NCI-H345 treated with DMSO at 0.1 percent for 48 hours (cell line): ENCODE data around the gene F3.
"Not testable (repeated sequence)": the region's sequence is repeated elsewhere in the genome, so short reads cannot be mapped to it uniquely, and the experiment has no call there.

Source experiments
- DNase-seq: peaks from one replicate; lab custom pipeline; 2025; ENCODE audit not compliant: unreplicated experiment; lab: John Stamatoyannopoulos, UW

The F3 gene

DNA sequence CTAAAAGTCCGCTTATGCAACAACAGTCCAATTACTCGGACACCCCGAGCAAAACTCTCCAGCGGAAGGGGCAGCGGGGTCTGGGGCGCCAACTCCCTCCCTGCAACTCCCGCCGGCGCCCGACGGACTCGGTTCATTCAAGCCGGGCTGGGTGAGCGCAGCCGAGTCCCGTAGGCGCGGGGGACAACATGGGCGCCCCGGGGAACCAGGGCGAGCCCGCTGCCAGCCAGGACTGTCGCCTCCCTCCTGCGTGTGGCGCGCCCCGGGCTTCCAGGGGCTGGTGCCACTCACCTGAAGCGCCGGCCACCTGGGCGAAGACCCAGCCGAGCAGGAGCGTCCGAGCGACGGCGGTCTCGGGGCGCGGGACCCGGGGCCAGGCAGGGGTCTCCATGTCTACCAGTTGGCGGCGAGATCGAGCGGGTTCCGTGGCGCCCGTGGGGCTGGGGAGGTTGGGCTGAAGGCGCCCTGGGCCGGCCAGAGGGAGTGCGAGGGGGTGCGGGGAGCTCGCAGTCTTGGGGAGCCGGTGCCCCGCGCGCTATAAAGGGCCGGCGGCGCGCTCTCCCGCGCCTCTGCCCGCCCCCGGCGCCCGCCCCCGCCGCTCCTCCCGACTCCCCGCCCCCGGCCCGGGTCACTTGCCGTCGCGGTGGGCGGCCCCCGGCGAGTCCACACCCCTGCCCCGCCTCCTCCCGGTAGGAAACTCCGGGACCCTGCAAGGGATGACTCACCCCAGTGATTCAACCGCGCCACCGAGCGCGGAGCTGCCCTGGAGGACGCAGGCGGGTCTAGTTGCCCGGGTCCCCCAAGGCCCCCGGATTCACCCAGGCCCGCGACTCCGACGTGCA, at the start of gene F3:
Gene F3, minus strand, starts transcription at position 514 of the 842 bp plus-strand sequence. Its CDS starts 123 bp downstream, at position 391.
- DNase-seq: peak; percentile 53

DNA sequence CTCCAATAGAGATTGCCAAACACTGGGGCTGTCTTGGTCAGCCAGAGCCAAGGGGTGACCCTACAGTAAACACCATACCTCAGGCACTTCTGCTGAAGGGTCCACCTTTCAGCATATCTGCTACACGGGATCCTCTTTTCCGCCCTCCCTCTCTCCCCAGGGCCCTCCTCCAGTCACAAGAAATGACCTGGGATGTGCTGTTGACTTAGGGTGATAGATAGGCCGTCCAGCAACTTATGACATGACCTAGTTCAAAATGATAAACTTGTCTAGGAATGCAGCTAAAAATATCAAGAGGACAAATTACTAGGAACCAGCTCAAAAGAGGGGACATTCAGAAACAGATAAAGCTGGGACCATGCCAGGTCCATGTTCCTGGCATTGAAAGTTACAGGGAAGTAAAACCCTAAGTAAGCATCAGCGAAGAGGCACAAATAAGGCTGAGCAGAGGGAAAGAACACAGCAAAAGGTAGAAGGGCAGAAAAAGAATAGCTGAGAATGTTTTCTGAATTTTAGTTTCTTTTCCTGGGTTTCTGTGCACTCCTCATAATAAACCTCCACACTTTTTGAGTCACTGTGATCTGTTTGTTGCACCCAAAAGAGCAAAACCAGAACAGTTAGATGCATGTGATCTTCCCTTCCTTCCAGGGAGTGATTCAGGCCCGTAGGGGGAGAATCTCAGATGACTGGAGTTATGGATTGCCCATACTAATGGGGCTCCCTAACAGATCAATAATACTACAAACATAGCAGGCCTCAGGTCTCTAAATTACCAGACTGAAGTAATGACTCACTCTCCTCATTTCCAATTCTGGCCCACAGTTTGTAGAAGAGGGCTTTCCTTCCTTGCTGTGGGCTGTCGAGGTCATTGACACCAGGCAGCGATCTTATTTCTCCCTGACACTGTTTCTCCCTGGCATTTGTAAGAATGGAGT, 48.9 kb upstream of the F3 start:
- no peak for DNase-seq

DNA sequence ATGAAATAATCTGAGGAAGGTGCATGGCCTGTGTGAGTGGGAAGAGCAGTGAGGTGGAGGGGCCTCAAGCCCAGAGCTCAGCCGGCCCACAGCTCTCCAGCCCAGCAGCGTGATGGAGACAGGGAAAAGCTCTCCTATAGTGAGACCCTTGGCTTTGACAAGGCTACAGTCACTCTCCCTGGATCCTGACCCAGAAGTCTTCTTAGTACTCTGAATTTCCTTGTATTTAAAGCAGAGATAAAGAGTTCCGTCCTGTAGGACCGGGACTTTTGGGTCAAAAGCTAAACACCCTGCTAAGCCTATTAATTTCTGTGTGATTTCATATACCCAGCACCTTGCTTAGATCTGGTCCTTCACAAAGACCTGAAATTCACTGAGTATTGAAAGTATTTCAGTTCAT, 48.2 kb upstream of the F3 start:
- DNase-seq: no peak

DNA sequence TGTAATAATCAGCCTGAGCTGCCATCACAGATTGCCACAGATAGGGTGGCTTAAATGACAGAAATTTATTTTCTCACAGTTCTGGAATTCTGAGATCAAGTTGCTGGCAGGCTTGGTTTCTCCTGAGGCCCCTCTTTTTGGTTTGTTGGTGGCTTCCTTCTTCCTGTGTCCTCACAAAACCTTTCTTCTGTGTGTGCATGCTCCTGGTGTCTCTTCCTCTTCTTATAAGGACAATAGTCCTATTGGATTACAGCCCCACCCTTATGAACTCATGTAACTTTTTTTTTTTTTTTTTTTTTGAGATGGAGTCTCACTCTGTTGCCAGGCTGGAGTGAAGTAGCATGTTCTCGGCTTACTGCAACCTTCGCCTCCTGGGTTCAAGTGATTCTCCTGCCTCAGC, 41.0 kb upstream of the F3 start:
- DNase-seq: no peak

DNA sequence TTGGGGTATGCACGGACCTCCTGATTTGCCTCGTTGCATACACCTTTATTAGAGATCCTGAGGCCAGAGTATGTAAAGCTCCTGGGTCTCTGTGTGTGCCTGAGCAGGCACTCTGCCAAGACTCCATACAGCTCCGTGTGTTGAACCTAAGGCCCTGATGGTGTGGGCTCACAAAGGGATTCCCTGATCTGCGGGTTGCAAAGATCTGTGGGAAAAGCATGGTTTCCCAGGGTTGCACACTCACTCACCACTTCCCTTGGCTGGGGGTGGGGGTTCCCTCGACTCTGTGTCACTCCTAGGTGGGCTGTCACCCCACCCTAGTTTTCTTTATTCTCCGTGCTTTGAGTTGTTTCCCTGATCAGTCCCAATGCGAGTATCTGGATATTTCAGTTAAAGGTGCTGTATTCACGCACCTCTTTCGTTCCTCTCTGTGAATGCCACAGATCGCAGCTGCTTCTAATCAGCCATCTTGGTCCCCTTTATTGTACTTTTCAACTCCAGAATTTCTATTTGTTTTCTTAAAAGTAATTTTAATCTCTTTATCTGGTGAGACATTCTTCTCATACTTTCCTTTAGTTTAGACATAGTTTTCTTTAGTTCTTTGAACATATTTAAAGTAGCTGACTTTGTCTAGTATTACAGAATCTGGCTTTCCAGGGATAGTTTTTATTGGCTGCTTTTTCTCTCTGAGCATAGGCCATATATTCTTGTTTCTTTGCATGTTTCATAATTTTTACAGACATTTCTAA, 39.0 kb upstream of the F3 start:
- no peak for DNase-seq

DNA sequence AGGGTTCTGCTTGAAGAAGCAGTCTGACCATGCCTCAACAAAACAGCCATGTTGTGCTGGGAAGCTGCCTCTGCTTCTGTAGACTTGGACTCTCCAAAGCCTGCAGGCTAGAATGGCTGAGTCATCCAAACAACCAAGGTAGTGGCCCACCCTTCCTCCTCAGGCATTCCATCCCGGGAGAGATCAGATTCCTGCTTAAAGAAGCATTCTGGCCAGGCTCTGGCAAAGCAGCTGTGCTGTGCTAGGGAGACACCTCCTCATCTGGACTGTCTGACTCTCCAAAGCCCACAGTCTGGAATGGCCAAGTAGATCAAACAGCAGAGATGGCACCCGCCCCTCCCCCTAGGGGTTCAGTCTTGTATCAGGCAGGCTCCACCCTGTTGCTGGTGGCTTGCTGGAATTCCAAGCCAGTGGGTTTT, 38.3 kb upstream of the F3 start:
- DNase-seq: no peak

DNA sequence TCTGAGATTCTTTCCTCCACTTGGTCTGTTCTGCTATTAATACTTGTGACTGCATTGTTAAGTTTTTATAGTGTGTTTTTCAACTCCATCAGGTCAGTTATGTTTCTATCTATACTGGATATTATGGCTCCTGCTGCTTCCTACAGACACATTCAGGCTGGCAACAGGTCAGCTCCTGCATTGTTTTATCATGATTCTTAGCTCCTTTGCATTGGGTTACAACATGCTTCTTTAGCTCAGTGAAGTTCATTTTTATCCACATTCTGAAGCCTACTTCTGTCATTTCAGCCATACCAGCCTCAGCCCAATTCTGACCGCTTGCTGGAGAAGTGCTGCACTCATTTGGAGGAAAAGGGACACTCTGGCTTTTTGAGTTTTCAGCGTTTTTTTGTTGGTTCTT, 37.3 kb upstream of the F3 start:
- DNase-seq: no peak

DNA sequence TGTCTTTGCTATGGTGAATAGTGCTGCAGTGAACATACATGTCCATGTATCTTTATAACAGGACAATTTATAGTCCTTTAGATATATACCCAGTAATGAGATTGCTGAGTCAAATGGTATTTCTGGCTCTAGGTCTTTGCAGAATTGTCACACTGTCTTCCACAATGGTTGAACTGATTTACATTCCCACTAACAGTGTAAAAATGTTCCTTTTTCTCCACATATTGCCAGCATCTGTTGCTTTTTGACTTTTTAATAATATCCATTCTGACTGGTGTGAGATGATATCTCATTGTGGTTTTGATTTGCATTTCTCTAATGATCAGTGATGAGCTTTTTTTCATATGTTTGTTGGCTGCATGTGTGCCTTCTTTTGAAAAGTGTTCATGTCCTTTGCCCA, 32.4 kb upstream of the F3 start:
- not testable (repeated sequence) for DNase-seq

DNA sequence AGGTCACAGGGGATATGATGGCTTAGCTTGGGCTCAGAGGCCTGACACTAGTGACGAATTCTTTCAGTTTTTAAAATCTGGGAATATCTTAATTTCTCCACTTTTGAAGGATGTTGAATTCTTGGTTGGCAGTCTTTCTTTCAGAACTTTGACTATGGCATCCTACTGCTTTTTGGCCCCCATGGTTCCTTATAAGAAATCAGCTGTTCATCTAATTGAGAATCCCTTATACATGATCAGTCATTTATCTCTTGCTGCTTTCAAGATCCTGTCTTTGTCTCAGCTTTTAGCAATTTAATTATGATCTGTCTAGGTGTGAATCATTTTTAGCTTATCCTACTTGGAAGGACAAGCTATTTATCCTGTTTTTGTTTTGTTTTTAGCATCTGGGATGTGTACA, 31.2 kb upstream of the F3 start:
- no peak for DNase-seq

DNA sequence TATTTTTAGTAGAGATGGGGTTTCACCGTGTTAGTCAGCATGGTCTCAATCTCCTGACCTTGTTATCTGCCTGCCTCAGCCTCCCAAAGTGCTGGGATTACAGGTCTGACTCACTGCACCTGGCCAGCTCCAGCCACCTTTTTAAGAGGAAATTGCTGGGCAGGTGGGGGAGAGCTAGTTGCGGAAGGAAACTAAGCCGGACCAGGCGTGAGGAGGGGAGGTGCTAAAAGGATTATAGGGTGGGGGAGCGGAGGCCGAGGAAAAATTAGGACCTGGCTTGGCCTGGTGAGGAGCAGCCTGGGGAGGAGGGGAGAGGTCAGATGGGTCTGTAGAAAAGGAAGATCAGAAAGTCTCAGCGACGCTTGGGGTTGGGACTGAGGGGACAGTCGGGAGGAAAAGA, 29.4 kb upstream of the F3 start:
- not testable (repeated sequence) for DNase-seq

DNA sequence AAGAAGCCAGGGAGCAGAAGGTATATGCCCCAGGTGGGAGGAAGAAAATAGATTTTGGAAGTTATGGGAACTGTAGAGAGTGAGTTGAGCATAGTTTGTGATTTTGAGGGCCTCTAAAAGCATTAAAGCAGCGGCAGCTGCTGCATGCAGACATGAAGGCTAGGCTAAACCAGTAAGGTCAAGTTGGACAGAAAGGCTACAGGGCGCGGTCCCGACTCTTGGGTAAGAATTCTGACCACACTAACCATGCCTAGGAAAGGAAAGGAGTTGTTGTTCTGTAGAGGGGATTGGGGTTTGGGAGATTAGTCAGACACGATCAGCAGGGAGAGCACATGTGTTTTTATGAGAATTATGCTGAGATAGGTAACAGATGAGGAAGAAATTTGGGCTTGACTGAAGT, 27.2 kb upstream of the F3 start:
- not testable (repeated sequence) for DNase-seq

DNA sequence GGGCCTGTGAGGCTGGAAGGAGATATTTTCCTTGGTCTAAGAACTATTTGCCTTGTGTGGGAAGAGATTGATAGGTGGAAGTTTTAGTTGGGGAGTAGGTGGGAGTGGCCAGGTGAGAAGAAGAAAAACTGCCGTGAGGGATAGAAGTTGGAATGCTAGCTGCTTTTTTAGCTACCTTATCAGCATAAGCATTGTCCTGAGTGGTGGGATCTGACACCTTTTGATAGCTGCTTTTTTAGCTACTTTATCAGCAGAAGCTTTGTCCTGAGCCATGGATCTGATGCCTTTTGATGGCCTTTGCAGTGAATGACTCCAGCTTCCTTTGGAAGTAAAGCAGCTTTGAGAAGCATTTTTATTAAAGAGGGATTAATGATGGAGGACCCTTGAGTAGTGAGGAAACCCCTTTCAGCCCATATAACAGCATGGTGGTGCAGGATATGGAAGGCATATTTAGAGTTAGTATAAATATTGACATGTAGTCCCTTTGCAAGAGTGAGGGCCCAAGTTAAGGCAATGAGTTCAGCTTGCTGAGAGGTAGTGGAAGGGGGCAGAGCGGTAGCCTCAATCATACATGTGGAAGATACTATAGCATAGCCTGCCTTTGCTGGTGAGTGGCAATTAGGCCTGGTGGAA, 26.5 kb upstream of the F3 start:
- DNase-seq: not testable (repeated sequence)

DNA sequence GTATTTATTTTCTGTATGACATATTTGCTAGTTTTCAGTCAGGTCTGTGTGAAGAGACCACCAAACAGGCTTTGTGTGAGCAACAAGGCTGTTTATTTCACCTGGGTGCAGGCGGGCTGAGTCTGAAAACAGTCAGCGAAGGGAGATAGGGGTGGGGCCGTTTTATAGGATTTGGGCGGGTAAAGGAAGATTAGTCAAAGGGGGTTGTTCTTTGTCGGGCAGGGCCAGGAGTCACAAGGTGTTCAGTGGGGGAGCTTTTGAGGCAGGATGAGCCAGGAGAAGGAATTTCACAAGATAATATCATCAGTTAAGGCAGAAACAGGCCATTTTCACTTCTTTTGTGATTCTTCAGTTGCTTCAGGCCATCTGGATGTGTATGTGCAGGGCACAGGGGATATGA, 24.9 kb upstream of the F3 start:
- DNase-seq: not testable (repeated sequence)

DNA sequence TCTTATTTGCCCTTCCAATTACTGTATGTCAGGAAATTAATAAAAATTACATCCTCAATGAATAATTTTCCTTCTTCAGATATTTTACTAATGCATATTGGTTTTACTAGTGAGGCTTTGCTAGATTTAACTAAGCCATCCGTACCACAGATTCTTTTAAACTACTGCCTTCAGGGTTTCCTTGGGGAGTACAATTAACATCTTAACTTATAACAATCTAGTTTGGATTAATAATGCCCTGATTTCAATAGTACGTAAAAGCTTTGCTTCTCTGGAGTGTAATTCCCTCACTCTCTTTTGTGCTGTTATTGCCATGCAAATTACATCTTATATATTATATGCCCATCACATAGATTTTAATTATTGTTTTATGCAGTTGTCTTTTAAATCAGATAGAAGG, 24.3 kb upstream of the F3 start:
- no peak for DNase-seq

DNA sequence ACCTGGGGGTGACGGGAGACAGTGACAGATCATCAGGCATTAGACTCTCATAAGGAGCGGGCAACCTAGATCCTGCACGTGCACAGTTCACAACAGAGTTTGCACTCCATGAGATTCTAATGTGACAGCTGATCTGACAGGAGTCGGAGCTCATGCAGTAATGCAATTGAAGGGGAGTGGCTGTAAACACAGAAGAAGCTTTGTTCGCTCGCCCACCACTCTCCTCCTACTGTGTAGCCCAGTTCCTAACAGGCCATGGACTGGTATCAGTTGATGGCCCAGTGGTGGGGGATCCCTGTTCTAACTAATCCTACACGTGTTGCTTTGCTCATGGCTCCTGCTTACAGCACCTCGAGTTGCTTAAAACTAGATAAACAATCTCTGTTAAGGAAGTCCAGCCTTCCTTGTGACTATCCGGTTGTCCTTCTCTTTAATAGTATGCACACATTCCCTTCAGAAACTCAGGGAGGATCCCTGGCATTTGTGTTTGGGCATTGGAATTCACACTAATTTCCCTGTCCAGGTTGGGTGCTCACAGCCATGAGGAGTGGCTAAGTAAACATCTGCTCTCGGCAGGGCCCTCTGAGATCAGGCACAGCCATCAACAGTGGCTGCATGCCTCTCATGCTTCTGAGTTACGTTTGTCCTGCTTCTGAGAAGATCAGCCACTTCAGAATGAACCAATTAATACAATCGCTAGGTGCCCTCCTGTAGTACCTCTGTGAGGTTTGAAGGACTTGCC, 21.1 kb upstream of the F3 start:
- no peak for DNase-seq

DNA sequence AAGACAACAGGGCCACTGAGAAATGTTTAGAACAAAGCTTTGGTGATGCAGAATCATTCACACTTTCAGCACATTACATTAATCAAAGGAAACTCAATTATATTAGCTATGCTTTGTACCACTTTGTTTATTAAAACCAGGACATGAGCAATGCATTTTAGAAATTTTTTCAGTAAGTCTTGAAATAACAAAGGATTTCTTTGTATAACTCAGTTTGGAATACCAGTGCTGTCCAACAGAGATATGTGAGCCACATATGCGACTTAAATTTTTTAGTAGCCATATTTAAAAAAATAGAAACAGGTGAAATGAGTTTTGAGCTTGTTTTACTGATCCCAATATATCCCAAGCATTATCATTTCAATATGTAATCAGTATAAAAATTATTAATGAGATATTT, 18.8 kb upstream of the F3 start:
- no peak for DNase-seq

DNA sequence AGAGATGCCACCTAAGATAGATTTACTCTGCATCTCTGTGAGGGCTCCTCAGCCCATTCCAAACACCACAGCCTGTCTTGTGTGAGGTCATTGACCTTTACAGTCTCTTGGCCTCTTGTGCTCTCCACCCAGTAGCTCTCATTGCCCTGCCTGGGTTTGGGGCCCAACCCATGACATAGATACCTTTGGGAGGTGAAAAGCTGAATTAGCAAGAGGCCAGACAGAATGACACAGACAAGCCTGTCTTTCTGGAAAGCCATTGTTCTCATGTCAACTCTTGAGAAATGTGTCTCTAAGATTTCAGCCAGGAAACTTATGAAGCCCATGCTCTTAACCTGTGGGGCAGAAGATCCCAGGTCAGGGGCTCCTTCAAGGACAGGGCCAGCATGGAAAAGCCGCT, 18.4 kb upstream of the F3 start:
- DNase-seq: no peak

DNA sequence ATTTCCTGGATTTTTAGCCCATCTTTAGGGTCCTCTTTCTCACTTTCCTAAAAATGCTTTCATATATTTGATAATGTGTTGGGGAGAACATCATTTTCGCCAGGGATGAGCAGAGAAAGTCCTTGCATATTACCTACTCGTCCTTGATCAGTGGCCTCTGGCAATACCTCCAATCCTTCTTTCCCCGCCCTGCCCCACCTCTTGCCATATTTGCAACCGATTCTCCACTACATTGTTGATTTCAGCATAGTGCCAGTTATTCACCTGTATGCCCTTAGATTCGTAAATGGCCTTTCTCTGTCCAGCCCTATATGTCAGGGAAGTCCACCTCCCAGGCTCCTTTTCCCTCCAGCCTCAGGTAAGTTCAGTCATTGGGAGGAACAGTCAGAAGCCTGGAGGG, 13.5 kb upstream of the F3 start:
- DNase-seq: no peak

DNA sequence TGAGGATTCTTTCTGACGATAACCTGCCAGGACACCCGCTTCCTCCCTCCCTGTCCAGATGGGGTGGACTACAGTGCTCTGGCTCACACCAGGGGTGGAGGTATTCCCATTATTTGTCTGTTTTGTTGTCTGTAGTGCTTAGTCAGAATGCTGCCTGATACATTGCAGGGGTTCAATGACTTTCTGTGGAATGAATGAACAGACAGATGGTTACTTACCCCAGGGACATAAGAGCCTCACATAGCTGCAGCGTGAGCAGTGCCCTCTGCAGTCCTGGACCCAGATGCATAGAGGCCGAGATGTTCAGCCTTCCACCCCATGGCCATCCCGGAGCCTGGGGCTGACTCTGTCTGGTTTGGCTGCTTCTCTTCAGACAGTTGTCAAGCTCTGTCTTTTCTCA, 13.0 kb upstream of the F3 start:
- DNase-seq: no peak

DNA sequence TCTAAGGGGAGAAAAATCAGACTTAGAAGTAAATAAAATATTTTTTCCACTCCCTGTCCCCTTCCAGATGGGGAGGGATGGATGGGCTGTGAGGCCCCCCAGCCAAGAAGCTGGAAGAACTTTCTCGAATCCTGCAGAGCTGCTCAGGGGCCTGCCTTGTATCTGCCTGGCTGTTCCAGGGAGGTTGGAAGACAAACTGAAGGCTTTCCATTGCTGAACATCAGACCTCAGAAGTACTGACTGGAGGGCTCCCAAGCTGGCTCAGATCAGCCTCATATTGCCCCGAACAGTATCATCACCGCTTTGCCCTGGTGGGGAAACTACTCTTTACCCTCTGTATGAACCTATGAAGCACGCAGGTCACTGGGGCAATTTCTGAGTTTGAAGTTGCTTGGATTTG, 12.4 kb upstream of the F3 start:
- no peak for DNase-seq
